ENCODE measurements around the gene GCG. TPM values are rescaled to one million over a fixed set of nuclear protein-coding genes. Genes with fewer than 3 reads are reported as not detected.

The GCG gene
- polyA plus RNA-seq, 4 donors = not detected

DNA sequence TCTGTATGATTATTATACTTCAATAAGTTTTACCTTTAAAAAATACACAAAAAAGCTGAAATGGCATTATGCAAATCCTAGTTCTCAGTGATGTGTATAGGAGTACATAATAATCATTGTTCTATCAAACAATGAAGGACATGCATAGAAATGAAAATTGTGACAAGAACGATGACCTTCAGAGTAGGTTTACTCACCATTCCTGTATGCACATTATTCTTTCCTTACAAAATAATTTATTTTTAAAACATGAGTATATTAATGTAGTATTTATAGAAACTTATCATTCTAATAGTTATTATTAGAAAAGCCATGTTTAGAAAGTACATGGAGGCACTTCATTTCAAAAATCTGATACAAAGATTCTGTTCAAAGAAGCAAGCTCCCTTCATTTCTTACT, 45.3 kb downstream of the GCG start:
- no peak for DNase-seq (ENCODE audit: low read depth in 4 of 4, low spot score in 2 of 4)

DNA sequence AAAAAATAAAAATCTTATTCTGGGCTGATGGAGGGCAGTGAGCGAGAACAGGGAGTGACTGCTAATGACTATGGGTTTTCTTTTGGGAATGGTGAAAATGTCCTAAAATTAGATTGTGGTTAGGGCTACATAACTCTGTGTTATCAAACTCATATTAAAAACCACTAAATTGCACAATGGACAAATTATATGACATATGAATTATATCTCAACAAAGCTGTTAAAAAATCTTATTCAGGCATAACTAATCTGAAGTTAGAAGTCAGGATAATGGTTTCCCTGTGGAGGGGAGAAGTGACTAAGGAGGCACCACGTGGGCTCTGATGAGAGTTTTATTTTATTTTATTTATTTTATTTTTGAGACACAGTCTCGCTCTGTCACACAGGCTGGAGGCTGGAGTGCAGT, 45.9 kb downstream of the GCG start:
- no peak for DNase-seq (ENCODE audit: low read depth in 4 of 4, low spot score in 2 of 4)

DNA sequence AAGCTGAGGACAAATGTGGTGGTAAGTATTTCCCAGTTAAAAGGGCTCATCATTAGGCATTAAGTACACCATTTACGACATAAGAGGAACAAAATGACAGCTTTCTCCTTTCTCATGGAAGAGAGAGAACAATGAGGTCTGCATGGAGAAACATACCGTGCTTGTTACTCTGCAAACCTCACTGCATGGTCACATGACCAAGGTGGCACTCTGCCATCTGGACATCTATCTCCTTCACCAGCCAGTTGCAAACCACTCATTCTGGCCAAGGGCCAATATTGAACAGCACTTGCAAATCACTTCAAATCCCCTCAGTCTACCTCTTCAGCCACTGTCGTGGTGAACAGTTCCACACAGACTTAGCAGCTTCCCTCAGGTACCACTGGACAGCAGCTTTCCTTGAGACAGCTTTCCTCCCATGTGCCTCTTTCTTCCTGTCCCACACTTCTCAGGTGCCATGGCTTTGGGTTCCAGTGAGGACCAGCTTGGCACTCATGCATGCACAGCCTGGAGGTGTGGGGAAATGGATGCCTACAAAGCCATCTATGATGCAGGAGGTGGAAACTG, 48.5 kb downstream of the GCG start:
- no peak for DNase-seq (ENCODE audit: low read depth in 4 of 4, low spot score in 2 of 4)

DNA sequence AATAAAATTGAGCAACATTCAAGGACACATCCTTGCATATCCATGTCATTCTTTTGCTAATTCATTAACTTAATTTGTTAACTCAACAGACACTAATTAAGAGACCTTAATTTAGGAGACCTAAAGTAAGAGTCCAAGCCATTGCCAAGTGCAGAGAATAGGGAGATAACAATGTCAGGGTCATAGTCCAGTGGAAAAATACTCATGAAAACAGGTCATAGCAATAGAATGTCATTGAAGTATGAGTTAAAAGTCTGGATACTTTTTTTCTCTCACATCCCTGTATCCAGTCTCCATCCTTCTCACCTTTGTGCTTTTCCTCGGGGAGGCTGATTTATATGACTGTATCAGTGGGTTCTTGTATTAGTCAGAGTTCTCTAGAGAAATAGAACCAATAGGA, 51.5 kb downstream of the GCG start:
- DNase-seq (ENCODE audit: low read depth in 4 of 4, low spot score in 2 of 4) = no peak

DNA sequence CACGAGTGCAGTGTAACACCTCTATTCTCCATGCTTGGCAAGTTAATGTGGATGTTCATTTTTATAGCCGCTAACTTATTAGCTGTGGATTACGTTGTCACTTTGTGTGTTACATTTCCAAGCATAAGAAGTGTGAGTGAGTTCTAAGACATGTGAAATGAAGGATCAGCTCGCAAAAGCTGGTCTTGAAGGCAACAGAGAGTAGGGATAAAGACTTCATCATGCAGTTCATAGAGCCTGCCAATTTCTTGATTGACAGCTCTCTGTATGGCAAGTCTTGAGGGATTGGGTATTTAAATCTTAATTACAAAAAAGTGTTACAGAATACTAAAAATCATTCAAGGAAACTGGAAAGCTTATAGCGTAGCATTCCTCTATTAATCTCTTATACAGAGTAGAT, 52.2 kb downstream of the GCG start:
- no peak for DNase-seq (ENCODE audit: low read depth in 4 of 4, low spot score in 2 of 4)

Other genes starting within 250 kb of the GCG start
- gene DPP4, start 78.0 kb downstream of the GCG start, polyA plus RNA-seq (ENCODE audit: insufficient read length in 4 of 4) = 100 to 1,000 TPM; 109 to 130 (median 113) TPM
- gene FAP, start 91.2 kb upstream of the GCG start, polyA plus RNA-seq (ENCODE audit: insufficient read length in 4 of 4) = 10 to 100 TPM; 11.1 to 19.3 (median 12.3) TPM
- 1 to 10 TPM; 5.9 to 9.2 (median 6.3) TPM for gene IFIH1, start 166.4 kb upstream of the GCG start, polyA plus RNA-seq (ENCODE audit: insufficient read length in 4 of 4)
- gene GCA, start 191.9 kb upstream of the GCG start, polyA plus RNA-seq (ENCODE audit: insufficient read length in 4 of 4) = 10 to 100 TPM; 32.6 to 38.3 (median 34.4) TPM